HG02678 (cell line): ENCODE data around the gene TRPM6.
"Not testable (repeated sequence)": the region's sequence is repeated elsewhere in the genome, so short reads cannot be mapped to it uniquely, and the experiment has no call there.

Experiments used
- ATAC-seq: cut with Tn5 transposase; IDR thresholded peaks from one replicate; pipeline ENCODE4 v1.9.1; 2021; ENCODE audit warnings: mild to moderate bottlenecking, moderate library complexity; ENCODE audit not compliant: unreplicated experiment

Gene TRPM6

GRCh38 chr9:74858751-74859414 is 28.8 kb downstream of the TRPM6 start:
- ATAC-seq: no peak

GRCh38 chr9:74856989-74857388 is 30.7 kb downstream of the TRPM6 start:
- no peak for ATAC-seq

GRCh38 chr9:74855072-74855471 is 32.6 kb downstream of the TRPM6 start:
- ATAC-seq: no peak

GRCh38 chr9:74853024-74853423 is 34.7 kb downstream of the TRPM6 start:
- ATAC-seq: not testable (repeated sequence)

GRCh38 chr9:74848153-74848525 is 39.6 kb downstream of the TRPM6 start:
- no peak for ATAC-seq

- ATAC-seq: no peak
These were observed 40.1 kb downstream of the TRPM6 start for GRCh38 chr9:74847478-74848152.

- no peak for ATAC-seq
These were observed 41.0 kb downstream of the TRPM6 start for GRCh38 chr9:74846766-74847165.

GRCh38 chr9:74838351-74838750 is 49.4 kb downstream of the TRPM6 start:
- ATAC-seq: no peak

- ATAC-seq: no peak
These were observed 63.1 kb downstream of the TRPM6 start for GRCh38 chr9:74824654-74825053.

- ATAC-seq: no peak
These were observed 66.1 kb downstream of the TRPM6 start for GRCh38 chr9:74821636-74822035.

- ATAC-seq: no peak
These were observed 69.9 kb downstream of the TRPM6 start for GRCh38 chr9:74817816-74818215.

- no peak for ATAC-seq
These were observed 70.4 kb downstream of the TRPM6 start for GRCh38 chr9:74817281-74817810.

- no peak for ATAC-seq
These were observed 77.5 kb downstream of the TRPM6 start for GRCh38 chr9:74810200-74810599.

GRCh38 chr9:74804018-74804385 is 83.7 kb downstream of the TRPM6 start:
- ATAC-seq: no peak

- no peak for ATAC-seq
These were observed 84.2 kb downstream of the TRPM6 start for GRCh38 chr9:74803376-74804017.

- ATAC-seq: no peak
These were observed 87.5 kb downstream of the TRPM6 start for GRCh38 chr9:74800226-74800625.

- no peak for ATAC-seq
These were observed 91.9 kb downstream of the TRPM6 start for GRCh38 chr9:74795803-74796202.

GRCh38 chr9:74795081-74795480 is 92.6 kb downstream of the TRPM6 start:
- ATAC-seq: no peak

- no peak for ATAC-seq
These were observed 103.2 kb downstream of the TRPM6 start for GRCh38 chr9:74784506-74784905.

GRCh38 chr9:74783408-74783807 is 104.3 kb downstream of the TRPM6 start:
- no peak for ATAC-seq

GRCh38 chr9:74777136-74777879 is 110.4 kb downstream of the TRPM6 start:
- ATAC-seq: peak; percentile 62
